K562 (cell line): ENCODE data around the gene C12orf42. TPM values are rescaled to one million over a fixed set of nuclear protein-coding genes. Genes with fewer than 3 reads are reported as not detected.

Experiments
- ATAC-seq: fragments of 200-7000 bp; cut with Tn5 transposase; 3 replicates; pipeline ENCODE4 v1.9.1; 2020; ENCODE audit warnings: moderate library complexity
- BruUV-seq: library from RNA; stranded (reverse); fragments of 400-500 nt; replicated peaks from 2 replicates; lab custom pipeline; 2021; lab: Mats Ljungman, UMichigan
- CTCF ChIA-PET: fragments of 300-600 bp; formaldehyde crosslinking; extraction: SDS; loops from one replicate; lab custom pipeline; 2021; ENCODE audit warnings: low intra/inter-chr PET ratio; lab: Yijun Ruan, JAX
- POLR2A ChIA-PET: fragments of 300-600, 350-650 bp; sonication (Branson Sonifier 250); formaldehyde crosslinking; extraction: SDS; loops from one replicate; lab custom pipeline; 2021; ENCODE audit warnings: antibody characterized with exemption, inconsistent platforms; lab: Yijun Ruan, JAX
- DNase-seq, 4 experiments: peaks; one replicate each; pipeline versions ENCODE4 v3.0.0 to v3.0.0-alpha.2; 2011 to 2018; ENCODE audit warnings: low spot score in 3 of 4, mixed read lengths in 3 of 4; ENCODE audit errors: extremely low read depth in 1 of 4
- FAIRE-seq: peaks from 2 replicates; lab custom pipeline; 2011; peaks lifted over from hg19 to GRCh38; lab: Jason Lieb, UNC
- H2AFZ ChIP-seq: 2 replicates; pipeline ENCODE4 v1.6.0; 2011; ENCODE audit warnings: low read depth, low read length, control low read depth, inconsistent platforms
- H3K27ac ChIP-seq: fragments of 200-600 bp; 3 replicates; pipeline ENCODE4 v1.8.0; 2011; ENCODE audit warnings: low read depth, mild to moderate bottlenecking, control low read depth, inconsistent platforms, low read length, moderate library complexity, mixed read lengths; ENCODE audit errors: extremely low read depth
- H3K27me3 ChIP-seq, 2 experiments: fragments of 300-600 bp in 1 of 2; 2 replicates in 1 of 2; 3 replicates in 1 of 2; pipeline versions ENCODE4 v1.6.0 to v1.8.0; 2011; ENCODE audit warnings: inconsistent platforms in 2 of 2, low read length in 2 of 2, mild to moderate bottlenecking in 1 of 2, mixed read lengths in 1 of 2, moderate library complexity in 1 of 2; ENCODE audit not compliant: control insufficient read depth in 2 of 2, insufficient read depth in 2 of 2
- H3K36me3 ChIP-seq: fragments of 300-600 bp; 3 replicates; pipeline ENCODE4 v1.8.0; 2011; ENCODE audit warnings: mild to moderate bottlenecking, low read length, inconsistent platforms; ENCODE audit not compliant: control insufficient read depth, insufficient read depth
- H3K4me1 ChIP-seq, 2 experiments: fragments of 200-600 bp in 1 of 2; replicated peaks in 1 of 2; 2 replicates in 1 of 2; 3 replicates in 1 of 2; pipeline versions ENCODE4 v1.5.1 to v1.8.0; 2011; ENCODE audit warnings: inconsistent platforms in 2 of 2, low read length in 2 of 2, mild to moderate bottlenecking in 1 of 2, mixed read lengths in 1 of 2, moderate library complexity in 1 of 2; ENCODE audit not compliant: control insufficient read depth in 2 of 2, insufficient read depth in 2 of 2
- H3K4me2 ChIP-seq: 2 replicates; pipeline ENCODE4 v1.6.1; 2011; ENCODE audit warnings: low read length, control low read depth, inconsistent platforms, mixed read lengths; ENCODE audit not compliant: insufficient read depth
- H3K4me3 ChIP-seq: fragments of 200-600 bp; sonication (generic), shearing (Covaris generic); 2 replicates; pipeline ENCODE4 v1.5.1; 2016; ENCODE audit warnings: control low read depth, inconsistent platforms
- H3K79me2 ChIP-seq: fragments of 200-600 bp; 3 replicates; pipeline ENCODE4 v1.8.0; 2011; ENCODE audit warnings: low read length, inconsistent platforms; ENCODE audit not compliant: control insufficient read depth, insufficient read depth
- H3K9ac ChIP-seq, 2 experiments: 2 replicates each; pipeline versions ENCODE4 v1.6.0 to v1.6.1; 2011; ENCODE audit warnings: low read depth in 2 of 2, low read length in 2 of 2, control low read depth in 1 of 2, inconsistent platforms in 1 of 2, mild to moderate bottlenecking in 1 of 2, mixed read lengths in 1 of 2; ENCODE audit not compliant: insufficient read depth in 1 of 2
- H3K9me1 ChIP-seq: one replicate; pipeline ENCODE4 v1.6.0; 2011; ENCODE audit warnings: inconsistent platforms, mild to moderate bottlenecking, low read length, moderate library complexity; ENCODE audit not compliant: control insufficient read depth, insufficient read depth
- H3K9me3 ChIP-seq: replicated peaks from 2 replicates; pipeline ENCODE4 v1.5.1; 2011; ENCODE audit warnings: low read depth, low read length, inconsistent platforms; ENCODE audit not compliant: control insufficient read depth, insufficient read depth
- H4K20me1 ChIP-seq: replicated peaks from 2 replicates; pipeline ENCODE4 v1.6.1; 2011; ENCODE audit warnings: low read length, inconsistent platforms, mixed read lengths; ENCODE audit not compliant: control insufficient read depth, insufficient read depth
- BRD9 ChIP-seq: fragments of 450-650 bp; IDR thresholded peaks from 2 replicates; pipeline ENCODE4 v1.6.1; 2018; ENCODE audit warnings: low read depth; ENCODE audit not compliant: partially characterized antibody
- CBX5 ChIP-seq: IDR thresholded peaks from 2 replicates; pipeline ENCODE4 v1.6.1; 2014; ENCODE audit warnings: low read depth, borderline replicate concordance
- ELF4 ChIP-seq: fragments of 450-650 bp; formaldehyde crosslinking; IDR thresholded peaks from 2 replicates; pipeline ENCODE4 v1.4.0; 2022; ENCODE audit warnings: missing genetic modification characterization
- HDAC6 ChIP-seq: IDR thresholded peaks from 2 replicates; pipeline ENCODE4 v1.6.1; 2012; ENCODE audit warnings: low read depth, mild to moderate bottlenecking, control low read depth, inconsistent platforms, low read length, moderate library complexity
- MED1 ChIP-seq: sonication (generic); formaldehyde crosslinking; IDR thresholded peaks from 2 replicates; pipeline ENCODE4 v1.8.1; 2023; ENCODE audit warnings: missing genetic modification reagents, borderline replicate concordance
- MITF ChIP-seq: IDR thresholded peaks from 2 replicates; pipeline ENCODE4 v1.6.1; 2014; ENCODE audit warnings: antibody characterized with exemption
- MXD1 ChIP-seq: fragments of 250-450 bp; sonication (Bioruptor Pico); IDR thresholded peaks from 2 replicates; pipeline ENCODE4 v1.8.0; 2021; ENCODE audit warnings: borderline replicate concordance, mild to moderate bottlenecking, moderate library complexity; ENCODE audit not compliant: poor library complexity, severe bottlenecking
- NUFIP1 ChIP-seq: fragments of 450-650 bp; IDR thresholded peaks from 2 replicates; pipeline ENCODE4 v1.6.1; 2018; ENCODE audit not compliant: partially characterized antibody
- PTBP1 ChIP-seq: fragments of 200-400 bp; formaldehyde crosslinking; IDR thresholded peaks from 2 replicates; pipeline ENCODE4 v1.6.1; 2017; ENCODE audit warnings: low read depth, low read length
- TCF15 ChIP-seq: fragments of 250-450 bp; sonication (Bioruptor Pico); IDR thresholded peaks from 2 replicates; pipeline ENCODE4 v1.8.0; 2022; ENCODE audit warnings: moderate library complexity, mild to moderate bottlenecking, inconsistent platforms
- U2AF1 ChIP-seq: fragments of 200-400 bp; formaldehyde crosslinking; optimal IDR thresholded peaks from 2 replicates; pipeline ENCODE3; 2017; ENCODE audit warnings: mild to moderate bottlenecking, low read depth, low read length, moderate library complexity
- ZNF518B ChIP-seq: fragments of 250-450 bp; sonication (Bioruptor Pico); IDR thresholded peaks from 2 replicates; pipeline ENCODE4 v1.5.0; 2021; ENCODE audit warnings: mild to moderate bottlenecking, moderate library complexity
- ZNF740 ChIP-seq, 3 experiments: fragments of 200-800 bp in 1 of 3; sonication (Bioruptor generic) in 1 of 3; sonication (generic) in 1 of 3; formaldehyde crosslinking in 1 of 3; IDR thresholded peaks; 2 replicates each; pipeline versions ENCODE4 v1.6.1 to v1.8.0; 2016 to 2022; ENCODE audit warnings: mild to moderate bottlenecking in 2 of 3, missing compliant biosample characterization in 2 of 3, missing genetic modification characterization in 2 of 3, missing genetic modification reagents in 1 of 3
- WGBS: fragments of 100-300 bp; shearing (Covaris generic); methylation state at CpG from one replicate; pipeline ENCODE4 v1.1.6; 2016; ENCODE audit warnings: low coverage, mixed read lengths; ENCODE audit not compliant: insufficient coverage; ENCODE audit errors: missing lambda C conversion rate; 5-methylcytosine and 5-hydroxymethylcytosine counted together
- in situ Hi-C: fragments of 300-500 bp; cut with MboI; formaldehyde crosslinking; loops from 4 replicates; pipeline ENCODE4 v1.15.0; 2018; ENCODE audit warnings: inconsistent platforms, mixed read lengths
- intact Hi-C: fragments of 100-400 bp; cut with micrococcal nuclease; formaldehyde crosslinking; loops from 2 replicates; pipeline ENCODE4 v1.14.2; 2022
- polyA plus RNA-seq, 8 experiments: library from polyadenylated mRNA; depleted of rRNA in 4 of 8; stranded (reverse) in 5 of 8; unstranded in 3 of 8; fragments of >200 nt; fragmentation: Nextera tagmentation in 2 of 8; fragmentation: Illumina TruSeq in 1 of 8; extraction: Ambion mirVana in 2 of 8; extraction: Trizol in 1 of 8; gene quantifications; 2 replicates each; pipeline versions ENCODE4 v1.2.1 to v1.2.3, GENCODE V29; 2011 to 2014; ENCODE audit warnings: inconsistent platforms in 1 of 8, missing spikeins in 1 of 8
- total RNA-seq, 7 experiments: library from RNA; depleted of rRNA in 6 of 7; stranded (reverse); fragments of >200 nt in 6 of 7; fragmentation: Illumina TruSeq in 2 of 7; extraction: Trizol in 2 of 7; gene quantifications; 2 replicates each; pipeline versions ENCODE4 v1.2.1 to v1.2.3, GENCODE V29; 2011 to 2021; ENCODE audit warnings: low replicate concordance in 1 of 7

Gene C12orf42
- total and polyA plus RNA-seq, 9 of the 15 experiments (the other 6 are each of a cell fraction or from before 2014, with no cell fraction given) = not detected

GRCh38 chr12:103310546-103311270 is 185.1 kb downstream of the C12orf42 start:
- no peaks in the 10 kb centered on the region for H3K36me3 ChIP-seq
- ATAC-seq = no peak
- no peak overlapping the region for H2AFZ ChIP-seq
- no TSS peak for BruUV-seq
- ChIA-PET CTCF (no interaction called here), POLR2A (no interaction called here)
- H4K20me1 ChIP-seq = no peaks in the 10 kb centered on the region
- H3K9me3 ChIP-seq = 0 out of 2 replicates have a peak, but pooled peaks cover 2% of the 10 kb centered on the region
- no peaks in the 10 kb centered on the region for H3K79me2 ChIP-seq
- intact Hi-C loops = no loop called here
- DNase-seq = no peak
- in situ Hi-C loops = no loop called here
- no peaks in the 10 kb centered on the region for H3K9me1 ChIP-seq
- H3K4me3 ChIP-seq = no peak overlapping the region
- H3K9ac ChIP-seq = no peak overlapping the region
- H3K27ac ChIP-seq = no peak overlapping the region
- FAIRE-seq = no peak
- H3K4me2 ChIP-seq = no peak overlapping the region
- no peaks in the 10 kb centered on the region for H3K4me1 ChIP-seq
- WGBS = 1% methylated on average over 5 of the region's 5 CpGs
- no peaks in the 10 kb centered on the region for H3K27me3 ChIP-seq
- TF ChIP-seq MITF (no peak), MXD1 (CRISPR knock-in tag) (no peak), ELF4 (no peak), CBX5 (no peak), ZNF518B (no peak), NUFIP1 (no peak), BRD9 (no peak), TCF15 (CRISPR knock-in tag) (no peak), U2AF1 (no peak), PTBP1 (no peak), ZNF740 (CRISPR knock-in tag; IDR thresholded peaks at IDR 0.05) (no peak), ZNF740 (tag; IDR thresholded peaks at IDR 0.05) (no peak), HDAC6 (no peak), MED1 (no peak)
